ENCODE measurements around the gene SRSF4. TPM values are rescaled to one million over a fixed set of nuclear protein-coding genes. Genes with fewer than 3 reads are reported as not detected.

Gene SRSF4
- total RNA-seq, 1 experiment from 2014 or later = 62.0 TPM

GRCh38 chr1:29213055-29213454 lies 31.4 kb upstream of the SRSF4 start:
- H3K4me3 ChIP-seq (ENCODE audit: low read length) = no peak overlapping the region
- no peaks in the 10 kb centered on the region for H3K79me2 ChIP-seq (ENCODE audit: low read length)
- no peaks in the 10 kb centered on the region for H3K9me2 ChIP-seq (replicated peaks; ENCODE audit: low read length)
- H3K9me3 ChIP-seq (ENCODE audit: low read length) = no peaks in the 10 kb centered on the region
- no peaks in the 10 kb centered on the region for H3K27me3 ChIP-seq (ENCODE audit: low read length)
- H3K27ac ChIP-seq (ENCODE audit: low read length) = no peak overlapping the region
- no peak overlapping the region for H2AFZ ChIP-seq (ENCODE audit: low read length)
- POLR2A ChIA-PET (ENCODE audit: unreplicated experiment) = no interaction called here
- no peak overlapping the region for H3K4me2 ChIP-seq (ENCODE audit: low read length)
- no peak overlapping the region for H3K9ac ChIP-seq (ENCODE audit: low read length)
- DNase-seq (no peak), ATAC-seq (no peak)
- no peak for TF ChIP-seq CTCF (conservative IDR thresholded peaks at IDR 0.05; ENCODE audit: low read depth, low read length)
- no peak for TF ChIP-seq EZH2phosphoT487 (IDR thresholded peaks at IDR 0.05; ENCODE audit: borderline replicate concordance, low read length)
- no peak for TF ChIP-seq EZH2 (IDR thresholded peaks at IDR 0.05; ENCODE audit: low read length, unreplicated experiment)
- H3K36me3 ChIP-seq (ENCODE audit: low read depth, low read length) = peaks cover 27% of the 10 kb centered on the region
- BruUV-seq (replicated peaks) = no TSS peak
- intact Hi-C loops (cut with micrococcal nuclease) = no loop called here
- CTCF ChIA-PET = no interaction called here
- no peaks in the 10 kb centered on the region for H3F3A ChIP-seq (ENCODE audit: low read length, unreplicated experiment)
- H4K20me1 ChIP-seq (ENCODE audit: low read length) = no peaks in the 10 kb centered on the region
- no peaks in the 10 kb centered on the region for H3K4me1 ChIP-seq (ENCODE audit: insufficient read depth, low read length)

GRCh38 chr1:29211086-29212030 lies 29.7 kb upstream of the SRSF4 start:
- Histone ChIP-seq H3F3A (ENCODE audit: low read length, unreplicated experiment) (no peaks in the 10 kb centered on the region), H3K9me2 (replicated peaks; ENCODE audit: low read length) (no peaks in the 10 kb centered on the region), H3K4me3 (ENCODE audit: low read length) (no peak overlapping the region), H3K4me1 (ENCODE audit: insufficient read depth, low read length) (no peaks in the 10 kb centered on the region), H3K27me3 (ENCODE audit: low read length) (no peaks in the 10 kb centered on the region), H3K36me3 (ENCODE audit: low read depth, low read length) (peaks cover 27% of the 10 kb centered on the region), H3K9me3 (ENCODE audit: low read length) (no peaks in the 10 kb centered on the region), H3K27ac (ENCODE audit: low read length) (no peak overlapping the region), H3K4me2 (ENCODE audit: low read length) (no peak overlapping the region), H2AFZ (ENCODE audit: low read length) (no peak overlapping the region), H3K9ac (ENCODE audit: low read length) (no peak overlapping the region), H3K79me2 (ENCODE audit: low read length) (no peaks in the 10 kb centered on the region), H4K20me1 (ENCODE audit: low read length) (no peaks in the 10 kb centered on the region)
- BruUV-seq (replicated peaks) = no TSS peak
- POLR2A ChIA-PET (ENCODE audit: unreplicated experiment) = no interaction called here
- ATAC-seq = no peak
- intact Hi-C loops (cut with micrococcal nuclease) = no loop called here
- CTCF ChIA-PET = no interaction called here
- no peak for DNase-seq
- no peak for TF ChIP-seq EZH2 (IDR thresholded peaks at IDR 0.05; ENCODE audit: low read length, unreplicated experiment)
- TF ChIP-seq EZH2phosphoT487 (IDR thresholded peaks at IDR 0.05; ENCODE audit: borderline replicate concordance, low read length) = no peak
- TF ChIP-seq CTCF (conservative IDR thresholded peaks at IDR 0.05; ENCODE audit: low read depth, low read length) = no peak
